Fibroblast of lung (primary cell): ENCODE results near the gene NCKAP5.

Source experiments
- CTCF ChIP-seq, 2 donors: IDR thresholded peaks in 1 of 2; conservative IDR thresholded peaks in 1 of 2; 1 replicate in 1 of 2; 2 replicates in 1 of 2; pipeline ENCODE4 v1.5.1; 2011 to 2012; ENCODE audit warnings: low read length in 2 of 2, control low read depth in 1 of 2, inconsistent platforms in 1 of 2, low read depth in 1 of 2, mild to moderate bottlenecking in 1 of 2
- EZH2 ChIP-seq: IDR thresholded peaks from 2 replicates; pipeline ENCODE4 v1.5.1; 2012; ENCODE audit warnings: low read length, control low read depth, mild to moderate bottlenecking; ENCODE audit errors: missing control alignments

- TF ChIP-seq CTCF (conservative IDR thresholded peaks at IDR 0.05 in 1 of 2, IDR thresholded peaks at IDR 0.05 in 1 of 2; ENCODE audit: low read depth in 1 of 2, low read length in 2 of 2) (no peak), EZH2 (no peak)
Observed at GRCh38 chr2:133247631-133248030, 320.6 kb downstream of the NCKAP5 start.
